T-cell (primary cell): ENCODE measurements around the gene NDUFB7. TPM values are rescaled to one million over a fixed set of nuclear protein-coding genes. Genes with fewer than 3 reads are reported as not detected.
"Not testable (repeated sequence)": the region's sequence is repeated elsewhere in the genome, so short reads cannot be mapped to it uniquely, and the experiment has no call there.

Experiments
- ATAC-seq, 4 experiments: fragments of 200-7000 bp in 3 of 4; fragments of 150-1000 bp in 1 of 4; cut with Tn5 transposase; replicated peaks in 1 of 4; 1 replicate in 3 of 4; 2 replicates in 1 of 4; pipeline ENCODE4 v1.10.0; 2021; ENCODE audit warnings: moderate library complexity in 3 of 4, mild to moderate bottlenecking in 2 of 4, moderate number of reproducible peaks in 1 of 4
- CTCF ChIA-PET, 2 donors: fragments of 300-600 bp; sonication (Branson Sonifier 250); formaldehyde crosslinking; loops; one replicate each; lab custom pipeline; 2022; ENCODE audit warnings: antibody characterized with exemption in 2 of 2; lab: Charles Lee
- POLR2A ChIA-PET, 2 donors: fragments of 300-600 bp; sonication (Branson Sonifier 250); formaldehyde crosslinking; loops; one replicate each; lab custom pipeline; 2022; ENCODE audit warnings: antibody characterized with exemption in 2 of 2; lab: Charles Lee
- DNase-seq, 35 experiments: peaks; one replicate each; pipeline versions ENCODE4 v3.0.0 to v3.0.0-alpha.2; 2013 to 2023
- H3K27ac ChIP-seq: one replicate; pipeline ENCODE4 v1.5.1; 2013; ENCODE audit warnings: low read length
- H3K27me3 ChIP-seq, 2 experiments: replicated peaks in 1 of 2; 1 replicate in 1 of 2; 2 replicates in 1 of 2; pipeline versions ENCODE4 v1.6.1 to v1.7.0; 2013; ENCODE audit warnings: low read length in 1 of 2, mixed read lengths in 1 of 2; ENCODE audit not compliant: control insufficient read depth in 2 of 2, insufficient read depth in 2 of 2; ENCODE audit errors: extremely low read depth in 1 of 2
- H3K36me3 ChIP-seq, 2 donors: 1 replicate in 1 of 2; 2 replicates in 1 of 2; pipeline versions ENCODE4 v1.6.1 to v1.7.0; 2013; ENCODE audit warnings: low read length in 1 of 2; ENCODE audit not compliant: control insufficient read depth in 2 of 2, insufficient read depth in 1 of 2; ENCODE audit errors: extremely low read depth in 1 of 2
- H3K4me1 ChIP-seq, 2 experiments: 1 replicate in 1 of 2; 2 replicates in 1 of 2; pipeline versions ENCODE4 v1.6.1 to v1.7.0; 2013; ENCODE audit warnings: low read length in 2 of 2, mixed read lengths in 1 of 2; ENCODE audit not compliant: insufficient read depth in 2 of 2, control insufficient read depth in 1 of 2; ENCODE audit errors: extremely low read depth in 1 of 2
- H3K4me3 ChIP-seq, 2 donors: 1 replicate in 1 of 2; 2 replicates in 1 of 2; pipeline versions ENCODE4 v1.5.1 to v1.7.0; 2013; ENCODE audit warnings: mild to moderate bottlenecking in 2 of 2, low read length in 1 of 2, moderate library complexity in 1 of 2; ENCODE audit not compliant: control insufficient read depth in 1 of 2; ENCODE audit errors: extremely low read depth in 1 of 2
- H3K9me3 ChIP-seq: 2 replicates; pipeline ENCODE4 v1.7.0; 2013
- H3K27ac Mint-ChIP-seq, 2 donors: one replicate each; pipeline ENCODE4 v1.8.0; 2020 to 2021; ENCODE audit warnings: mild to moderate bottlenecking in 2 of 2, mixed read lengths in 2 of 2
- H3K27me3 Mint-ChIP-seq, 2 donors: one replicate each; pipeline ENCODE4 v1.8.0; 2021 to 2022; ENCODE audit warnings: mixed read lengths in 2 of 2
- H3K36me3 Mint-ChIP-seq: one replicate; pipeline ENCODE4 v1.8.0; 2021; ENCODE audit warnings: mixed read lengths
- H3K4me1 Mint-ChIP-seq, 3 donors: one replicate each; pipeline ENCODE4 v1.8.0; 2020 to 2022; ENCODE audit warnings: mixed read lengths in 3 of 3, mild to moderate bottlenecking in 1 of 3
- H3K4me3 Mint-ChIP-seq, 3 donors: one replicate each; pipeline ENCODE4 v1.8.0; 2020 to 2022; ENCODE audit warnings: mild to moderate bottlenecking in 3 of 3, mixed read lengths in 3 of 3, moderate library complexity in 3 of 3
- H3K9me3 Mint-ChIP-seq, 3 donors: one replicate each; pipeline ENCODE4 v1.8.0; 2020 to 2022; ENCODE audit warnings: mixed read lengths in 3 of 3
- WGBS: methylation state at CpG from one replicate; pipeline ENCODE4 v1.1.5; 2013; ENCODE audit warnings: missing lambda C conversion rate; ENCODE audit not compliant: insufficient coverage; 5-methylcytosine and 5-hydroxymethylcytosine counted together
- total RNA-seq, 35 experiments: library from RNA in 6 of 35; stranded (reverse) in 6 of 35; fragments of 120-200 nt in 1 of 35; gene quantifications; one replicate each; pipeline versions ENCODE4 v1.2.1 to v1.2.4 and lab custom pipeline; 2013 to 2026

NDUFB7 gene
- total RNA-seq: 100 to 1,000 TPM in 1 of 5 donors, 10 to 100 TPM in 4; 47.9 to 112 (median 90.4) TPM
- total RNA-seq (2013): 65.0 TPM
- 10.3 to 60.0 (median 20.9) reads per million in 29 experiments for total RNA-seq (lab: John Stamatoyannopoulos, UW)

- Mint-ChIP-seq H3K27me3 (no peaks in the 10 kb centered on the region), H3K4me3 (peak within 1 kb of the TSS; percentile 94 to 95 (median 94)), H3K36me3 (peaks cover 7% of the 10 kb centered on the region), H3K9me3 (no peaks in the 10 kb centered on the region), H3K4me1 (peaks cover 42 to 51% (median 44%) of the 10 kb centered on the region in 3 donors), H3K27ac (peak within 1 kb of the TSS; percentile 92 to 93)
- peak within 1 kb of the TSS; percentile 85 to 100 for H3K4me3 ChIP-seq
- ATAC-seq (peak; percentile 96 to 97 (median 96)), DNase-seq (peak; percentile 77 to 96 (median 85))
- H3K36me3 ChIP-seq: peaks cover 6 to 7% of the 10 kb centered on the region in 2 donors
- no peaks in the 10 kb centered on the region for H3K9me3 ChIP-seq
- POLR2A ChIA-PET: interaction anchor here (0.5 to 1.0 kb wide), 2 partner anchors 118 to 134 kb away, joined by 3 to 12 read pairs; partner anchors contain the start of gene ZNF333 (in 1 of the 2)
- peaks cover 0 to 4% of the 10 kb centered on the region in 2 experiments for H3K27me3 ChIP-seq
- H3K27ac ChIP-seq: peak within 1 kb of the TSS; percentile 40
- CTCF ChIA-PET: interaction anchor here (0.6 to 4.2 kb wide), 6 partner anchors 16 to 837 kb away, joined by 3 to 56 read pairs (median 4); partner anchors contain the start of genes DCAF15 (in 1 of the 2) and ZNF333 (in 1 of the 2)
- peaks cover 4 to 42% of the 10 kb centered on the region in 2 experiments for H3K4me1 ChIP-seq
- WGBS: 0% methylated on average over 31 of the region's 40 CpGs
These were observed at the start of gene NDUFB7 for GRCh38 chr19:14571695-14572490. NDUFB7 (minus strand) TSS chr19:14572066; CDS start chr19:14572000, 66 bp downstream.

GRCh38 chr19:14619404-14619803, 47.5 kb upstream of the NDUFB7 start:
- Histone ChIP-seq H3K27me3 (peaks cover 0 to 3% of the 10 kb centered on the region in 2 experiments), H3K4me3 (no peak overlapping the region), H3K4me1 (no peaks in the 10 kb centered on the region), H3K9me3 (peaks cover 3% of the 10 kb centered on the region), H3K27ac (no peak overlapping the region), H3K36me3 (no peaks in the 10 kb centered on the region)
- CTCF ChIA-PET: no interaction called here
- ATAC-seq: no peak
- Mint-ChIP-seq H3K4me3 (no peak overlapping the region), H3K36me3 (peaks cover 3% of the 10 kb centered on the region), H3K27me3 (peaks cover 6 to 14% of the 10 kb centered on the region in 2 donors), H3K27ac (no peak overlapping the region), H3K9me3 (peaks cover 0 to 14% (median 13%) of the 10 kb centered on the region in 3 donors), H3K4me1 (no peaks in the 10 kb centered on the region)
- DNase-seq: no peak
- POLR2A ChIA-PET: no interaction called here

GRCh38 chr19:14616407-14616806, 44.5 kb upstream of the NDUFB7 start:
- H3K27me3 Mint-ChIP-seq: peaks cover 3 to 9% of the 10 kb centered on the region in 2 donors
- ATAC-seq: no peak
- no peak overlapping the region for H3K27ac ChIP-seq

GRCh38 chr19:14615623-14616022, 43.8 kb upstream of the NDUFB7 start:
- ChIA-PET CTCF (no interaction called here), POLR2A (interaction anchor here in 1 of 2 donors (0.5 to 0.7 kb wide), 2 partner anchors 8 to 1370 kb away, joined by 4 to 10 read pairs; no protein-coding TSS in a partner anchor)
- no peak overlapping the region for H3K27ac ChIP-seq
- H3K4me3 ChIP-seq: no peak overlapping the region
- Mint-ChIP-seq H3K4me3 (no peak overlapping the region), H3K4me1 (peaks cover 0 to 4% (median 4%) of the 10 kb centered on the region in 3 donors), H3K9me3 (peaks cover 0 to 14% (median 13%) of the 10 kb centered on the region in 3 donors), H3K36me3 (peaks cover 3% of the 10 kb centered on the region), H3K27ac (no peak overlapping the region), H3K27me3 (peaks cover 3 to 9% of the 10 kb centered on the region in 2 donors)
- peaks cover 3% of the 10 kb centered on the region for H3K9me3 ChIP-seq
- H3K36me3 ChIP-seq: no peaks in the 10 kb centered on the region
- peaks cover 0 to 3% of the 10 kb centered on the region in 2 experiments for H3K27me3 ChIP-seq
- ATAC-seq (no peak), DNase-seq (no peak)
- 93% methylated on average over 5 of the region's 8 CpGs for WGBS
- H3K4me1 ChIP-seq: no peaks in the 10 kb centered on the region

More at GRCh38 chr19:14616407-14616806, 44.5 kb upstream of the NDUFB7 start:
- CTCF ChIA-PET: no interaction called here
- H3K4me1 Mint-ChIP-seq: peaks cover 0 to 4% (median 4%) of the 10 kb centered on the region in 3 donors
- no peak overlapping the region for H3K27ac Mint-ChIP-seq
- DNase-seq: no peak
- WGBS: 100% methylated on average over 3 of the region's 3 CpGs
- Histone ChIP-seq H3K27me3 (peaks cover 0 to 3% of the 10 kb centered on the region in 2 experiments), H3K9me3 (peaks cover 3% of the 10 kb centered on the region), H3K36me3 (no peaks in the 10 kb centered on the region), H3K4me1 (no peaks in the 10 kb centered on the region), H3K4me3 (no peak overlapping the region)
- POLR2A ChIA-PET: interaction anchor here in 1 of 2 donors (0.6 kb wide), 1 partner anchor 127 kb away, joined by 4 read pairs; no protein-coding TSS in a partner anchor
- no peak overlapping the region for H3K4me3 Mint-ChIP-seq
- peaks cover 0 to 14% (median 13%) of the 10 kb centered on the region in 3 donors for H3K9me3 Mint-ChIP-seq
- peaks cover 3% of the 10 kb centered on the region for H3K36me3 Mint-ChIP-seq

- Mint-ChIP-seq H3K27ac (no peak overlapping the region), H3K4me1 (peaks cover 0 to 4% (median 4%) of the 10 kb centered on the region in 3 donors), H3K9me3 (peaks cover 0 to 3% (median 3%) of the 10 kb centered on the region in 3 donors), H3K4me3 (no peak overlapping the region), H3K27me3 (peaks cover 3 to 6% of the 10 kb centered on the region in 2 donors), H3K36me3 (no peaks in the 10 kb centered on the region)
- Histone ChIP-seq H3K4me3 (no peak overlapping the region), H3K9me3 (no peaks in the 10 kb centered on the region), H3K4me1 (no peaks in the 10 kb centered on the region), H3K27ac (no peak overlapping the region), H3K27me3 (peaks cover 0 to 7% of the 10 kb centered on the region in 2 experiments), H3K36me3 (no peaks in the 10 kb centered on the region)
- ATAC-seq: peak in 1 of 4 experiments; percentile 38
- peak in 10 of 35 experiments; percentile 1 to 42 (median 6) for DNase-seq
- CTCF ChIA-PET: interaction anchor here in 1 of 2 donors (0.8 kb wide), 1 partner anchor 9 kb away, joined by 3 read pairs; no protein-coding TSS in a partner anchor
- WGBS: no CpG with 5 or more reads among the region's 4 CpGs
- POLR2A ChIA-PET: interaction anchor here in 1 of 2 donors (0.7 kb wide), 1 partner anchor 78 kb away, joined by 4 read pairs; no protein-coding TSS in a partner anchor
These were observed 42.2 kb upstream of the NDUFB7 start for GRCh38 chr19:14614099-14614412.

- H3K4me1 ChIP-seq, H3K27ac ChIP-seq, H3K27me3 Mint-ChIP-seq, H3K27ac Mint-ChIP-seq, H3K4me3 ChIP-seq, DNase-seq, H3K4me1 Mint-ChIP-seq, H3K36me3 ChIP-seq, H3K9me3 ChIP-seq, H3K4me3 Mint-ChIP-seq, H3K36me3 Mint-ChIP-seq, ATAC-seq, H3K9me3 Mint-ChIP-seq, H3K27me3 ChIP-seq: not testable (repeated sequence)
- POLR2A ChIA-PET: interaction anchor here in 1 of 2 donors (0.7 kb wide), 1 partner anchor 78 kb away, joined by 4 read pairs; no protein-coding TSS in a partner anchor
- CTCF ChIA-PET: interaction anchor here (0.7 to 0.8 kb wide), 2 partner anchors 9 to 22 kb away, joined by 3 read pairs; no protein-coding TSS in a partner anchor
- WGBS: 82% methylated on average over 5 of the region's 14 CpGs
These were observed 41.7 kb upstream of the NDUFB7 start for GRCh38 chr19:14613399-14614098.
